Measurements from ENCODE around the gene TSPAN18. TPM values are rescaled to one million over a fixed set of nuclear protein-coding genes. Genes with fewer than 3 reads are reported as not detected.

Gene TSPAN18
- total and polyA plus RNA-seq, 2 of the 4 experiments (the other 2 are of a cell fraction) = 0.36 to 1.1 TPM

DNA sequence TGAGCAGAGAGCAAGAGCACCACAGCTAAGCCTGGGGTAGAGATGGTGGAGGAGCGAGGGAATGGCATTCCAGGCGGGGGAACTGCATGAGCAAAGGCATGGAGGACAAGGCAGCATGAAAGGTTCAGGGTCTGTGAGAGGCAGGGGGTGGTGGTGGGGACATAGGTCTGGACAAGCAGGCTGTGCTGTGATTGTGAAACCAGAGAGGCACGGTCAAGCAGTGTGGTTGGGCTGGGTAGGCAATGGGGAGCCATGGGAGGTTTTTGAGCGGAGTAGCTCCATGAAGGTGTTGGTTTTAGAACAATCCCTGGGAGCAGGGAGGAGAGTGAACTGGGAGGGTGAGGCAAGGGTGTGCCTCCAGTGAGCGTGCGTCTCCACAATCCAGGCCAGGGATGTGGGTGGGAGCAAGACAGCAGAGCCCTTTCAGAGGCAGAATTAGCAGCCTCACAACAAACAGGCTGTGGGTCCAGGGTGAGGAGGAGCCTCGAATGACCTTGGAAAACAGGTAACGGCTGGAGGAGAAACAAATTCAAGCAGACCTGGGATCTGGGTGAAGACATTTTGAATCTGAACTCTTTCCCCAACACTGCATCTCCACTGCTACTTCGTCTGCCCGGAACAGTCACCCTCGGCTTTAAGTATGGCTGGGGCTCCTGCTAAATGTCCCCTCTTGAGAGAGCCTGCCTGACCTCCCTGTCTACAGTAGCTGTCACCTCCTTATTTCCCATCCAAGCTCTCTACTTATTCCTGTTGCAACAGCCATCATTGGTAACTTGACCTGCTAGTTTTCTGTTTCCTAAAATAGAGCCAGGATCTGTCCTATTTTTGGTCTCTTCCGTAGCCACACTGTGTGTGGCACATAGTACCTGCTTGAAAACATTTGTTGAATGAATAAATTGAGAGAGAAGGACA, 27.0 kb upstream of the TSPAN18 start:
- Histone ChIP-seq H2BK5ac (ENCODE audit: low read depth, low read length, poor library complexity, severe bottlenecking) (no peak overlapping the region), H3K23ac (ENCODE audit: low read depth, low read length) (no peak overlapping the region), H4K91ac (ENCODE audit: insufficient read depth, low read depth, low read length) (no peak overlapping the region), H3K4me3 (ENCODE audit: insufficient read depth, low read depth, low read length) (no peak overlapping the region), H3K56ac (ENCODE audit: extremely low read depth, insufficient read depth, low read length) (no peak overlapping the region), H3K79me1 (ENCODE audit: low read depth in 1 of 2, low read length in 2 of 2) (no peaks in the 10 kb centered on the region), H3K27ac (ENCODE audit: insufficient read depth, low read length) (no peak overlapping the region), H3K18ac (ENCODE audit: low read depth, low read length) (no peak overlapping the region), H2AK5ac (ENCODE audit: low read depth, low read length) (no peak overlapping the region), H3K4ac (ENCODE audit: low read depth, low read length) (no peak overlapping the region), H3K9me3 (ENCODE audit: control insufficient read depth, insufficient read depth, low read length) (peaks cover 9% of the 10 kb centered on the region), H2AFZ (replicated peaks; ENCODE audit: low read length, poor library complexity) (no peak overlapping the region), H3K9me1 (ENCODE audit: insufficient read depth, low read length) (no peaks in the 10 kb centered on the region), H4K5ac (ENCODE audit: low read depth, low read length) (no peak overlapping the region), H3K14ac (replicated peaks; ENCODE audit: low read depth, low read length) (no peak overlapping the region), H2AK9ac (replicated peaks; ENCODE audit: low read depth, low read length, poor library complexity) (no peak overlapping the region), H3K36me3 (ENCODE audit: control insufficient read depth, insufficient read depth, low read length) (no peaks in the 10 kb centered on the region), H3K9ac (ENCODE audit: low read depth, low read length) (no peak overlapping the region), H4K8ac (ENCODE audit: low read depth in 2 of 2, low read length in 2 of 2) (no peak overlapping the region), H3K27me3 (ENCODE audit: control insufficient read depth, insufficient read depth, low read length) (peaks cover 29% of the 10 kb centered on the region), H2BK20ac (ENCODE audit: low read depth, low read length) (no peak overlapping the region), H2BK120ac (ENCODE audit: low read depth, low read length) (no peak overlapping the region), H4K20me1 (ENCODE audit: insufficient read depth, low read length) (no peaks in the 10 kb centered on the region), H3K4me1 (ENCODE audit: control insufficient read depth, insufficient read depth, low read length) (no peaks in the 10 kb centered on the region), H2BK15ac (ENCODE audit: low read depth, low read length) (no peak overlapping the region), H3K4me2 (ENCODE audit: low read depth, low read length) (no peak overlapping the region)
- intact Hi-C loops (cut with micrococcal nuclease) = no loop called here
- ChIA-PET POLR2A (ENCODE audit: unreplicated experiment) (no interaction called here), CTCF (no interaction called here)
- no peak for DNase-seq
- BruUV-seq (replicated peaks) = no TSS peak
- in situ Hi-C loops (cut with MboI; ENCODE audit: low sequenced_read_pairs) = loop anchor here (25.0 kb wide), 1 partner anchor 588 kb away; the partner anchor contains the start of gene SYT13
- WGBS, 2 experiments (ENCODE audit: extremely low coverage in 2 of 2, insufficient read length in 1 of 2) = 68% methylated on average over 3 of the region's 12 CpGs; no CpG with 5 or more reads in 1 of the 2 experiments
- dilution Hi-C loops (cut with HindIII; ENCODE audit: low sequenced_read_pairs, unreplicated experiment) = no loop called here
- no peak for ATAC-seq (ENCODE audit: low read depth)
- TF ChIP-seq POLR2A (IDR thresholded peaks at IDR 0.05; ENCODE audit: low read depth, low read length) (no peak), NFE2L2 (IDR thresholded peaks at IDR 0.05; ENCODE audit: low read depth, low read length) (no peak), CHD1 (IDR thresholded peaks at IDR 0.05; ENCODE audit: low read depth, low read length) (no peak), FOS (IDR thresholded peaks at IDR 0.05; ENCODE audit: low read depth, low read length) (no peak), RFX5 (IDR thresholded peaks at IDR 0.05; ENCODE audit: low read depth, low read length) (no peak), SMC3 (IDR thresholded peaks at IDR 0.05; ENCODE audit: low read depth, low read length) (no peak), MAZ (IDR thresholded peaks at IDR 0.05; ENCODE audit: borderline replicate concordance, low read depth, low read length) (no peak), RAD21 (IDR thresholded peaks at IDR 0.05; ENCODE audit: low read length) (no peak), RCOR1 (IDR thresholded peaks at IDR 0.05; ENCODE audit: insufficient replicate concordance, low read length) (no peak), MAFK (IDR thresholded peaks at IDR 0.05; ENCODE audit: low read depth, low read length) (no peak), MXI1 (IDR thresholded peaks at IDR 0.05; ENCODE audit: borderline replicate concordance, low read depth, low read length) (no peak), CEBPB (IDR thresholded peaks at IDR 0.05; ENCODE audit: low read depth, low read length) (no peak)
- TF ChIP-seq, protein P1, sequence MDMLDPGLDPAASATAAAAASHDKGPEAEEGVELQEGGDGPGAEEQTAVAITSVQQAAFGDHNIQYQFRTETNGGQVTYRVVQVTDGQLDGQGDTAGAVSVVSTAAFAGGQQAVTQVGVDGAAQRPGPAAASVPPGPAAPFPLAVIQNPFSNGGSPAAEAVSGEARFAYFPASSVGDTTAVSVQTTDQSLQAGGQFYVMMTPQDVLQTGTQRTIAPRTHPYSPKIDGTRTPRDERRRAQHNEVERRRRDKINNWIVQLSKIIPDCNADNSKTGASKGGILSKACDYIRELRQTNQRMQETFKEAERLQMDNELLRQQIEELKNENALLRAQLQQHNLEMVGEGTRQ (IDR thresholded peaks at IDR 0.05; ENCODE audit: low read depth, low read length) = no peak
- TF ChIP-seq, protein P2, sequence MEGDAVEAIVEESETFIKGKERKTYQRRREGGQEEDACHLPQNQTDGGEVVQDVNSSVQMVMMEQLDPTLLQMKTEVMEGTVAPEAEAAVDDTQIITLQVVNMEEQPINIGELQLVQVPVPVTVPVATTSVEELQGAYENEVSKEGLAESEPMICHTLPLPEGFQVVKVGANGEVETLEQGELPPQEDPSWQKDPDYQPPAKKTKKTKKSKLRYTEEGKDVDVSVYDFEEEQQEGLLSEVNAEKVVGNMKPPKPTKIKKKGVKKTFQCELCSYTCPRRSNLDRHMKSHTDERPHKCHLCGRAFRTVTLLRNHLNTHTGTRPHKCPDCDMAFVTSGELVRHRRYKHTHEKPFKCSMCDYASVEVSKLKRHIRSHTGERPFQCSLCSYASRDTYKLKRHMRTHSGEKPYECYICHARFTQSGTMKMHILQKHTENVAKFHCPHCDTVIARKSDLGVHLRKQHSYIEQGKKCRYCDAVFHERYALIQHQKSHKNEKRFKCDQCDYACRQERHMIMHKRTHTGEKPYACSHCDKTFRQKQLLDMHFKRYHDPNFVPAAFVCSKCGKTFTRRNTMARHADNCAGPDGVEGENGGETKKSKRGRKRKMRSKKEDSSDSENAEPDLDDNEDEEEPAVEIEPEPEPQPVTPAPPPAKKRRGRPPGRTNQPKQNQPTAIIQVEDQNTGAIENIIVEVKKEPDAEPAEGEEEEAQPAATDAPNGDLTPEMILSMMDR (conservative IDR thresholded peaks at IDR 0.05; ENCODE audit: low read depth, low read length) = no peak
- TF ChIP-seq, protein P3, sequence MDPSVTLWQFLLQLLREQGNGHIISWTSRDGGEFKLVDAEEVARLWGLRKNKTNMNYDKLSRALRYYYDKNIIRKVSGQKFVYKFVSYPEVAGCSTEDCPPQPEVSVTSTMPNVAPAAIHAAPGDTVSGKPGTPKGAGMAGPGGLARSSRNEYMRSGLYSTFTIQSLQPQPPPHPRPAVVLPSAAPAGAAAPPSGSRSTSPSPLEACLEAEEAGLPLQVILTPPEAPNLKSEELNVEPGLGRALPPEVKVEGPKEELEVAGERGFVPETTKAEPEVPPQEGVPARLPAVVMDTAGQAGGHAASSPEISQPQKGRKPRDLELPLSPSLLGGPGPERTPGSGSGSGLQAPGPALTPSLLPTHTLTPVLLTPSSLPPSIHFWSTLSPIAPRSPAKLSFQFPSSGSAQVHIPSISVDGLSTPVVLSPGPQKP (IDR thresholded peaks at IDR 0.05; ENCODE audit: borderline replicate concordance, low read depth, low read length) = no peak

Data from IMR-90 (cell line).